Stomach (tissue), 9 donors: ENCODE measurements around the gene EPHB1. TPM values are rescaled to one million over a fixed set of nuclear protein-coding genes. Genes with fewer than 3 reads are reported as not detected.

Experiments
- DNase-seq, 2 donors: peaks; one replicate each; pipeline versions ENCODE4 v3.0.0 to v3.0.0-alpha.2; 2013 to 2019
- H3K27ac ChIP-seq, 5 donors: fragments of 200-600 bp in 4 of 5; sonication (generic) in 4 of 5; one replicate each; pipeline ENCODE4 v1.5.1; 2013 to 2019; ENCODE audit warnings: mild to moderate bottlenecking in 1 of 5, moderate library complexity in 1 of 5
- H3K27me3 ChIP-seq, 3 donors: fragments of 200-600 bp; sonication (generic); one replicate each; pipeline ENCODE4 v1.5.1; 2017 to 2019; ENCODE audit warnings: mixed run types in 1 of 3
- H3K36me3 ChIP-seq, 4 donors: fragments of 200-600 bp; sonication (generic); 1 replicate in 3 of 4; 2 replicates in 1 of 4; pipeline ENCODE4 v1.5.1; 2016 to 2019
- H3K4me1 ChIP-seq, 4 donors: fragments of 200-600 bp; sonication (generic); one replicate each; pipeline ENCODE4 v1.5.1; 2016 to 2019
- H3K4me3 ChIP-seq, 4 donors: fragments of 200-600 bp; sonication (generic) in 3 of 4; one replicate each; pipeline ENCODE4 v1.5.1; 2016 to 2019; ENCODE audit warnings: mild to moderate bottlenecking in 1 of 4
- H3K9me3 ChIP-seq, 4 donors: fragments of 200-600 bp; sonication (generic); one replicate each; pipeline ENCODE4 v1.5.1; 2016 to 2019
- CTCF ChIP-seq, 7 experiments: fragments of 450-650 bp in 4 of 7; fragments of 200-600 bp in 3 of 7; sonication (generic) in 3 of 7; IDR thresholded peaks; one replicate each; pipeline ENCODE4 v1.5.1; 2016 to 2019; ENCODE audit warnings: antibody characterized with exemption in 7 of 7, control low read depth in 2 of 7, mild to moderate bottlenecking in 1 of 7
- EP300 ChIP-seq: sonication (generic); formaldehyde crosslinking; IDR thresholded peaks from one replicate; pipeline ENCODE4 v1.6.1; 2017; ENCODE audit warnings: antibody characterized with exemption
- POLR2A ChIP-seq, 4 donors: fragments of 450-650 bp; IDR thresholded peaks; one replicate each; pipeline ENCODE4 v1.6.1; 2016; ENCODE audit warnings: antibody characterized with exemption in 4 of 4, control low read depth in 2 of 4, mild to moderate bottlenecking in 1 of 4, moderate library complexity in 1 of 4
- POLR2AphosphoS5 ChIP-seq, 3 donors: sonication (generic); formaldehyde crosslinking; IDR thresholded peaks; one replicate each; pipeline ENCODE4 v1.6.1; 2016; ENCODE audit warnings: antibody characterized with exemption in 3 of 3
- WGBS, 5 donors: extraction: QIAGEN DNeasy Blood & Tissue Kit in 3 of 5; methylation state at CpG; one replicate each; pipeline versions ENCODE4 v1.1.5 to v1.1.7; 2013 to 2018; 5-methylcytosine and 5-hydroxymethylcytosine counted together
- intact Hi-C: fragments of 100-400 bp; cut with DNase I; formaldehyde crosslinking; loops from one replicate; pipeline ENCODE4 v1.15.1; 2023; ENCODE audit warnings: low total_unique reads
- polyA plus RNA-seq, 3 donors: library from polyadenylated mRNA; stranded (reverse); fragments of 200-250 nt; gene quantifications; one replicate each; pipeline ENCODE4 v1.2.3, GENCODE V29; 2013
- total RNA-seq, 5 donors: library from RNA; depleted of rRNA; stranded (reverse); fragments of >200 nt; gene quantifications; one replicate each; pipeline versions ENCODE4 v1.1.0 to v1.2.3, GENCODE V29; 2014 to 2016
- donor health status: healthy with polysubstance abuse.
- donor health status: Bipolar disorder and iron deficiency.
- donor health status: healthy.

The EPHB1 gene
- total and polyA plus RNA-seq, 8 donors, result 0.13 to 2.3 (median 1.0) TPM; not detected in 4

GRCh38 chr3:134755821-134756220, 39.2 kb upstream of the EPHB1 start:
- no peak for TF ChIP-seq POLR2A (IDR thresholded peaks at IDR 0.05)
- TF ChIP-seq POLR2AphosphoS5 (IDR thresholded peaks at IDR 0.05), result no peak
- TF ChIP-seq CTCF (IDR thresholded peaks at IDR 0.05), result no peak
- TF ChIP-seq EP300, result no peak
- Histone ChIP-seq H3K4me1 (no peaks in the 10 kb centered on the region), H3K4me3 (no peak overlapping the region), H3K36me3 (no peaks in the 10 kb centered on the region), H3K27me3 (peaks cover 0 to 13% (median 0%) of the 10 kb centered on the region in 3 donors), H3K9me3 (no peaks in the 10 kb centered on the region), H3K27ac (no peak overlapping the region)
- DNase-seq, result no peak
- WGBS, 5 donors, result 63 to 73% (median 72%) methylated on average over 2 of the region's 2 CpGs
- intact Hi-C loops, result no loop called here

- Histone ChIP-seq H3K4me3 (no peak overlapping the region), H3K27me3 (peaks cover 0 to 13% (median 0%) of the 10 kb centered on the region in 3 donors), H3K9me3 (no peaks in the 10 kb centered on the region), H3K36me3 (no peaks in the 10 kb centered on the region), H3K27ac (no peak overlapping the region), H3K4me1 (no peaks in the 10 kb centered on the region)
- WGBS, 5 donors, result 76 to 85% (median 81%) methylated on average over 3 of the region's 3 CpGs
- TF ChIP-seq CTCF (IDR thresholded peaks at IDR 0.05) (no peak), POLR2A (IDR thresholded peaks at IDR 0.05) (no peak)
- DNase-seq, result no peak
- intact Hi-C loops, result no loop called here
Observed at GRCh38 chr3:134757549-134758069, 37.5 kb upstream of the EPHB1 start.

- TF ChIP-seq POLR2AphosphoS5 (IDR thresholded peaks at IDR 0.05), result no peak
- no peak for TF ChIP-seq EP300
- TF ChIP-seq CTCF (IDR thresholded peaks at IDR 0.05), result no peak
- TF ChIP-seq POLR2A (IDR thresholded peaks at IDR 0.05), result no peak
- Histone ChIP-seq H3K9me3 (no peaks in the 10 kb centered on the region), H3K36me3 (no peaks in the 10 kb centered on the region), H3K4me3 (no peak overlapping the region), H3K27ac (no peak overlapping the region), H3K4me1 (no peaks in the 10 kb centered on the region), H3K27me3 (peaks cover 0 to 4% (median 0%) of the 10 kb centered on the region in 3 donors)
- 33 to 48% (median 43%) methylated on average over 7 to 8 of the region's 8 CpGs for WGBS, 5 donors
- no peak for DNase-seq
- intact Hi-C loops, result no loop called here
Observed at GRCh38 chr3:134761213-134761612, 33.8 kb upstream of the EPHB1 start.

GRCh38 chr3:134762016-134762415, 33.0 kb upstream of the EPHB1 start:
- 91 to 97% (median 97%) methylated on average over 4 of the region's 4 CpGs for WGBS, 5 donors
- H3K27ac ChIP-seq, result no peak overlapping the region

More at GRCh38 chr3:134762016-134762415, 33.0 kb upstream of the EPHB1 start:
- Histone ChIP-seq H3K4me3 (no peak overlapping the region), H3K36me3 (no peaks in the 10 kb centered on the region), H3K4me1 (no peaks in the 10 kb centered on the region), H3K9me3 (no peaks in the 10 kb centered on the region), H3K27me3 (no peaks in the 10 kb centered on the region)
- intact Hi-C loops, result no loop called here
- TF ChIP-seq CTCF (IDR thresholded peaks at IDR 0.05) (no peak), POLR2A (IDR thresholded peaks at IDR 0.05) (no peak), EP300 (no peak), POLR2AphosphoS5 (IDR thresholded peaks at IDR 0.05) (no peak)
- no peak for DNase-seq
